ENCODE measurements around the gene ILRUN. TPM values are rescaled to one million over a fixed set of nuclear protein-coding genes. Genes with fewer than 3 reads are reported as not detected.

The ILRUN gene
- total and polyA plus RNA-seq, 12 donors = 18.2 to 84.1 (median 67.5) TPM

Small RNA genes lying within 50 kb of the gene (small RNA-seq; reads per million reads assigned to genes)
- 0 reads per million in 2 donors for gene RN7SL200P

Other genes starting within 250 kb of the ILRUN start
- 1 to 10 TPM in 3 of 9 donors, under 1 TPM in 4, not detected in 2; 0.19 to 2.9 (median 0.68) TPM for gene PACSIN1, start 230.7 kb downstream of the ILRUN start, total RNA-seq
- 1 to 10 TPM in 1 of 3 donors, under 1 TPM in 2; 0.68 to 1.0 (median 0.77) TPM for gene PACSIN1, start 230.7 kb downstream of the ILRUN start, polyA plus RNA-seq
- gene SPDEF, start 140.4 kb downstream of the ILRUN start, total RNA-seq = under 1 TPM in 3 of 9 donors, not detected in 6; 0.06 to 0.14 (median 0.14) TPM
- under 1 TPM in 1 of 3 donors, not detected in 2; 0.13 TPM for gene SPDEF, start 140.4 kb downstream of the ILRUN start, polyA plus RNA-seq
- gene SNRPC, start 60.7 kb upstream of the ILRUN start, total RNA-seq = 100 to 1,000 TPM in 1 of 9 donors, 10 to 100 TPM in 8; 38.9 to 117 (median 74.7) TPM
- 100 to 1,000 TPM in 2 of 3 donors, 10 to 100 TPM in 1; 54.6 to 121 (median 110) TPM for gene SNRPC, start 60.7 kb upstream of the ILRUN start, polyA plus RNA-seq
- gene BLTP3A, start 95.3 kb upstream of the ILRUN start, total RNA-seq = 10 to 100 TPM in 8 of 9 donors, 1 to 10 TPM in 1; 7.5 to 21.4 (median 14.7) TPM
- 1 to 10 TPM; 2.2 to 9.7 (median 3.1) TPM for gene BLTP3A, start 95.3 kb upstream of the ILRUN start, polyA plus RNA-seq
- 10 to 100 TPM; 16.4 to 52.1 (median 24.0) TPM for gene TAF11, start 191.3 kb upstream of the ILRUN start, total RNA-seq
- 10 to 100 TPM; 28.5 to 45.5 (median 42.6) TPM for gene TAF11, start 191.3 kb upstream of the ILRUN start, polyA plus RNA-seq
- 10 to 100 TPM; 11.7 to 68.0 (median 44.9) TPM for gene ANKS1A, start 192.5 kb upstream of the ILRUN start, total RNA-seq
- 10 to 100 TPM; 12.6 to 21.1 (median 15.7) TPM for gene ANKS1A, start 192.5 kb upstream of the ILRUN start, polyA plus RNA-seq

Data from adrenal gland (tissue), 12 donors.